ENCODE results near the gene CYP24A1. TPM values are rescaled to one million over a fixed set of nuclear protein-coding genes. Genes with fewer than 3 reads are reported as not detected.
A peak's percentile ranks its signal among the peaks of the same experiment; 100 is the strongest.

CYP24A1 gene
- polyA plus RNA-seq, 3 donors: not detected

- Histone ChIP-seq H3K9me3 (replicated peaks in 1 of 2; ENCODE audit: control insufficient read depth in 1 of 2, insufficient read depth in 1 of 2, low read length in 2 of 2) (peaks cover 0 to 12% of the 10 kb centered on the region in 2 donors), H4K20me1 (ENCODE audit: insufficient read depth, low read length) (no peaks in the 10 kb centered on the region), H3K79me2 (ENCODE audit: insufficient read depth, low read length) (no peaks in the 10 kb centered on the region), H3K27me3 (ENCODE audit: control insufficient read depth in 2 of 2, insufficient read depth in 2 of 2, low read length in 2 of 2) (peaks cover 51 to 69% of the 10 kb centered on the region in 2 donors), H2AFZ (ENCODE audit: insufficient read depth, low read depth, low read length, poor library complexity, severe bottlenecking) (peak overlapping the region; percentile 72), H3K4me3 (replicated peaks in 1 of 3; ENCODE audit: low read depth in 2 of 3, low read length in 3 of 3) (no peak overlapping the region), H3K9ac (ENCODE audit: insufficient read depth, low read length, poor library complexity, severe bottlenecking) (no peak overlapping the region), H3K4me2 (replicated peaks; ENCODE audit: extremely low read depth, low read length, poor library complexity, severe bottlenecking) (no peak overlapping the region), H3K27ac (ENCODE audit: low read depth in 1 of 2, low read length in 2 of 2) (no peak overlapping the region), H3K36me3 (replicated peaks in 1 of 2; ENCODE audit: control insufficient read depth in 1 of 2, insufficient read depth in 2 of 2, low read length in 2 of 2) (no peaks in the 10 kb centered on the region), H3K4me1 (ENCODE audit: control insufficient read depth in 1 of 2, insufficient read depth in 2 of 2, low read length in 2 of 2) (peaks cover 24 to 29% of the 10 kb centered on the region in 2 donors)
- peak overlapping the region in 1 of 2 donors; percentile 89 for H3K4me3 Mint-ChIP-seq
- TF ChIP-seq CTCF (IDR thresholded peaks at IDR 0.05): no peak
- H3K4me1 Mint-ChIP-seq: peaks cover 24% of the 10 kb centered on the region
- 13% methylated on average over 10 of the region's 12 CpGs for WGBS (ENCODE audit: insufficient coverage)
- peaks cover 59 to 76% (median 74%) of the 10 kb centered on the region in 3 donors for H3K27me3 Mint-ChIP-seq (ENCODE audit: low read depth in 3 of 3)
- no peak for DNase-seq
- intact Hi-C loops (cut with micrococcal nuclease): no loop called here
- peaks cover 0 to 16% (median 11%) of the 10 kb centered on the region in 7 donors for H3K9me3 Mint-ChIP-seq
- no peak overlapping the region for H3K27ac Mint-ChIP-seq
- H3K36me3 Mint-ChIP-seq: peaks cover 0 to 5% of the 10 kb centered on the region in 2 donors
These were observed 1.3 kb downstream of the CYP24A1 start for GRCh38 chr20:54172532-54172855.

GRCh38 chr20:54170963-54171362, 2.8 kb downstream of the CYP24A1 start:
- Histone ChIP-seq H3K36me3 (replicated peaks in 1 of 2; ENCODE audit: control insufficient read depth in 1 of 2, insufficient read depth in 2 of 2, low read length in 2 of 2) (no peaks in the 10 kb centered on the region), H4K20me1 (ENCODE audit: insufficient read depth, low read length) (no peaks in the 10 kb centered on the region), H3K27me3 (ENCODE audit: control insufficient read depth in 2 of 2, insufficient read depth in 2 of 2, low read length in 2 of 2) (peaks cover 53 to 69% of the 10 kb centered on the region in 2 donors), H3K27ac (ENCODE audit: low read depth in 1 of 2, low read length in 2 of 2) (no peak overlapping the region), H3K4me3 (replicated peaks in 1 of 3; ENCODE audit: low read depth in 2 of 3, low read length in 3 of 3) (no peak overlapping the region), H3K4me1 (ENCODE audit: control insufficient read depth in 1 of 2, insufficient read depth in 2 of 2, low read length in 2 of 2) (peaks cover 24 to 29% of the 10 kb centered on the region in 2 donors), H3K79me2 (ENCODE audit: insufficient read depth, low read length) (no peaks in the 10 kb centered on the region), H3K9me3 (replicated peaks in 1 of 2; ENCODE audit: control insufficient read depth in 1 of 2, insufficient read depth in 1 of 2, low read length in 2 of 2) (peaks cover 0 to 12% of the 10 kb centered on the region in 2 donors), H2AFZ (ENCODE audit: insufficient read depth, low read depth, low read length, poor library complexity, severe bottlenecking) (no peak overlapping the region), H3K4me2 (replicated peaks; ENCODE audit: extremely low read depth, low read length, poor library complexity, severe bottlenecking) (no peak overlapping the region), H3K9ac (ENCODE audit: insufficient read depth, low read length, poor library complexity, severe bottlenecking) (no peak overlapping the region)
- Mint-ChIP-seq H3K36me3 (peaks cover 0 to 5% of the 10 kb centered on the region in 2 donors), H3K27ac (no peak overlapping the region), H3K9me3 (peaks cover 0 to 16% (median 11%) of the 10 kb centered on the region in 7 donors), H3K4me1 (peaks cover 24% of the 10 kb centered on the region), H3K27me3 (ENCODE audit: low read depth in 3 of 3) (peaks cover 59 to 83% (median 83%) of the 10 kb centered on the region in 3 donors), H3K4me3 (peak overlapping the region in 1 of 2 donors; percentile 89)
- no peak for DNase-seq
- whole genome bisulfite sequencing (ENCODE audit: insufficient coverage): 86% methylated on average over 2 of the region's 3 CpGs
- intact Hi-C loops (cut with micrococcal nuclease): no loop called here
- no peak for TF ChIP-seq CTCF (IDR thresholded peaks at IDR 0.05)

Measured in CD14-positive monocyte (primary cell).